ENCODE data around the gene ESPN. TPM values are rescaled to one million over a fixed set of nuclear protein-coding genes. Genes with fewer than 3 reads are reported as not detected.

The ESPN gene
- total and polyA plus RNA-seq, 10 donors = 0.26 to 6.0 (median 0.54) TPM; not detected in 1

DNA sequence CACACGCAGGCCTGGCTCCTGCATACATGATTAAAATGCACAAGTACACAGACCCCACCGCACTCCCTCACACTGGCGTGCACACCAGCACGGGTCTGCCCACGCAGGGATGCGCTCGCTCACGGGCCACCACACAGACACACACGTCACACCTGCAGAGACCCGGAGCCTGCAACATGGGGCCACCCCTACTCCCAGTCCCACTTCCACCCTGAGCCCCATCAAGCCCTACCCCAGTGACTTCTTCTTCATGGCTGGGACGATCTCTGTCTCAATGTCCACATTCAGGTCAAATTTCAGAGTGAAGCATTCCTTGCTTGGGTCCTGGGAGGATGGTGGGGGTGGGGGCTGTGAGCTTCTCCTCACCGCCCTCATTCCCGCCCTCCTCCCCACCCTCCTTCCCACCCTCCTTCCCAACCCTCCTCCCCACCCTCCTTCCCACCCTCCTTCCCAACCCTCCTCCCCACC is 50.3 kb downstream of the ESPN start:
- no peak for DNase-seq
- Histone ChIP-seq H3K4me1 (peaks cover 0 to 9% (median 6%) of the 10 kb centered on the region in 6 donors), H3K4me3 (no peak overlapping the region), H3K27me3 (replicated peaks in 1 of 7) (no peaks in the 10 kb centered on the region), H3K36me3 (peaks cover 0 to 78% (median 30%) of the 10 kb centered on the region in 6 donors), H3K9me3 (no peaks in the 10 kb centered on the region), H3K27ac (no peak overlapping the region)
- WGBS, 5 donors = 83 to 88% (median 86%) methylated on average over 9 to 13 of the region's 13 CpGs
- TF ChIP-seq, protein P1, sequence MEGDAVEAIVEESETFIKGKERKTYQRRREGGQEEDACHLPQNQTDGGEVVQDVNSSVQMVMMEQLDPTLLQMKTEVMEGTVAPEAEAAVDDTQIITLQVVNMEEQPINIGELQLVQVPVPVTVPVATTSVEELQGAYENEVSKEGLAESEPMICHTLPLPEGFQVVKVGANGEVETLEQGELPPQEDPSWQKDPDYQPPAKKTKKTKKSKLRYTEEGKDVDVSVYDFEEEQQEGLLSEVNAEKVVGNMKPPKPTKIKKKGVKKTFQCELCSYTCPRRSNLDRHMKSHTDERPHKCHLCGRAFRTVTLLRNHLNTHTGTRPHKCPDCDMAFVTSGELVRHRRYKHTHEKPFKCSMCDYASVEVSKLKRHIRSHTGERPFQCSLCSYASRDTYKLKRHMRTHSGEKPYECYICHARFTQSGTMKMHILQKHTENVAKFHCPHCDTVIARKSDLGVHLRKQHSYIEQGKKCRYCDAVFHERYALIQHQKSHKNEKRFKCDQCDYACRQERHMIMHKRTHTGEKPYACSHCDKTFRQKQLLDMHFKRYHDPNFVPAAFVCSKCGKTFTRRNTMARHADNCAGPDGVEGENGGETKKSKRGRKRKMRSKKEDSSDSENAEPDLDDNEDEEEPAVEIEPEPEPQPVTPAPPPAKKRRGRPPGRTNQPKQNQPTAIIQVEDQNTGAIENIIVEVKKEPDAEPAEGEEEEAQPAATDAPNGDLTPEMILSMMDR (IDR thresholded peaks at IDR 0.05 in 8 of 11, conservative IDR thresholded peaks at IDR 0.05 in 3 of 11) = no peak
- TF ChIP-seq POLR2A (IDR thresholded peaks at IDR 0.05) = no peak
- TF ChIP-seq POLR2AphosphoS5 (IDR thresholded peaks at IDR 0.05) = no peak
- intact Hi-C loops (cut with DNase I; ENCODE audit: low total_unique reads) = no loop called here

DNA sequence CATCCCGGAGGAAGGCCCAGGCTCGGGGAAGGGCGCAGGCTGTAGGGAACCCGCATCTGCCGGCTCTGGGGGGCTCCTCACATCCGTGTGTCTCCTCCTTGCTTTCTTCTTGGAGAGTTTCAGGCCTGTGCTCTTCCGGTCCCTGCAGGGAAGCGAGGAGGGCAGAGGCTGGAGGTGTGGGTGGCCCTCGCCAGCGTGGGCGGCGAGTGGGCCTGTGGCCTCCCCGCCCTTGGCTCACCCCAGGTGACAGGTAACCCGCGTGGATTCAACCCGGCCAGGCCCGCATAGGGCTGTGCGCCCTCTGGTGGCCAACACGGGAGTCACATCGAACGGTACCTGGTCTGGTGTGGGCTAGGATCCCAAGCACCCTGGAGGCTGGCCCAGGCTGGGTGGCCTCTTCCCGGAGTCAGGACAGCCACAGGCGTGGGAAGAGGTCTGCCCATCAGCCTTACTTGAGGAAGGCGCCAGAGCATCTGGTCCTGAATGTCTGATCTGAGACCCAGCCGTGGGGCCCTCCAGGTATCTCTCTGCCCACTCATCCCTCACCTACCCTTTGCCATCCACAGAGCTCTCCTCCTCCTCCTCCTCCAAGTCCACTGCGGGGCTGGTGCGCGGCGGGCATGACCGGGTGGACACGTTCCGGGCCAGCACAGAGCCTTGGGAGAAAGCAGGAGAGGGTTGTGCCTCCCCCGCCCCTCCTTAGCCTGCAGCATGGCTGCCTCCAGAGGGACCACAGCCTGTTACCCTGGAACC is 51.0 kb downstream of the ESPN start:
- Histone ChIP-seq H3K27ac (no peak overlapping the region), H3K36me3 (peaks cover 0 to 71% (median 24%) of the 10 kb centered on the region in 6 donors), H3K9me3 (no peaks in the 10 kb centered on the region), H3K27me3 (replicated peaks in 1 of 7) (no peaks in the 10 kb centered on the region), H3K4me3 (no peak overlapping the region), H3K4me1 (peaks cover 0 to 9% (median 6%) of the 10 kb centered on the region in 6 donors)
- peak; percentile 92 for DNase-seq
- TF ChIP-seq, protein P1 (IDR thresholded peaks at IDR 0.05 in 8 of 11, conservative IDR thresholded peaks at IDR 0.05 in 3 of 11) = peak; percentile 62 to 94 (median 85)
- TF ChIP-seq POLR2AphosphoS5 (IDR thresholded peaks at IDR 0.05) (peak; percentile 8 to 55 (median 45)), POLR2A (IDR thresholded peaks at IDR 0.05) (no peak)
- intact Hi-C loops (cut with DNase I; ENCODE audit: low total_unique reads) = no loop called here
- 24 to 58% (median 36%) methylated on average over 21 to 33 of the region's 33 CpGs for WGBS, 5 donors

DNA sequence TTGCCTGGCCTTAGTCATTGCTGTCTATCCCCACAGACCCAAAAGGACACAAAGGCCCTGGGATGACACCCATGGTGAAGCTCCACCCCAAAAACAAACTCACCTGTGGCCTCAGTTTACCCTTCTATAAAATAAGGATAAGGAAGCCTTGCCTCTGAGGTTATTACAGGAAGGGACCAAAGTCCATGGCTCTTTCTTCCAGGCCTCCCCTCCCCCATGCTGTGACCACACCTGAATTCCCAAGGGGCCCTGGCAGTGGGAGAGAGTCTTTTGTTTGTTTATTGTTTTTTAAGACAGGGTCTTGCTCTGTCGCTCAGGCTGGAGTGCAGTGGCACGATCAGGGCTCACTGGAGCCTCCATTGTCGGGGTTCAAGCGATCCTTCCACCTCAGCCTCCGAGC is 51.9 kb downstream of the ESPN start:
- no peak overlapping the region for H3K4me3 ChIP-seq

More for the DNA sequence above, 51.9 kb downstream of the ESPN start:
- no peaks in the 10 kb centered on the region for H3K9me3 ChIP-seq
- WGBS, 5 donors = 94 to 96% (median 96%) methylated on average over 5 of the region's 5 CpGs
- TF ChIP-seq POLR2AphosphoS5 (IDR thresholded peaks at IDR 0.05) (no peak), POLR2A (IDR thresholded peaks at IDR 0.05) (no peak)
- TF ChIP-seq, protein P1 (IDR thresholded peaks at IDR 0.05 in 8 of 11, conservative IDR thresholded peaks at IDR 0.05 in 3 of 11) = no peak
- intact Hi-C loops (cut with DNase I; ENCODE audit: low total_unique reads) = no loop called here
- DNase-seq = no peak
- no peak overlapping the region for H3K27ac ChIP-seq
- H3K27me3 ChIP-seq (replicated peaks in 1 of 7) = no peaks in the 10 kb centered on the region
- peaks cover 0 to 61% (median 17%) of the 10 kb centered on the region in 6 donors for H3K36me3 ChIP-seq
- H3K4me1 ChIP-seq = peaks cover 0 to 9% (median 6%) of the 10 kb centered on the region in 6 donors

Measured in spleen (tissue), 11 donors.